ENCODE data around the gene OR11H7.

OR11H7 gene

GRCh38 chr14:20228681-20229080 lies at the start of gene OR11H7:
Gene OR11H7 (plus strand): TSS chr14:20228981.
- no peak for TF ChIP-seq CTCF (IDR thresholded peaks at IDR 0.05; ENCODE audit: extremely low read depth, missing control alignments)
- DNase-seq (ENCODE audit: low spot score): no peak

GRCh38 chr14:20179218-20179617 lies 49.6 kb upstream of the OR11H7 start:
- no peak for TF ChIP-seq CTCF (IDR thresholded peaks at IDR 0.05; ENCODE audit: extremely low read depth, missing control alignments)
- no peak for DNase-seq (ENCODE audit: low spot score)

- no peak for DNase-seq (ENCODE audit: low spot score)
- no peak for TF ChIP-seq CTCF (IDR thresholded peaks at IDR 0.05; ENCODE audit: extremely low read depth, missing control alignments)
These were observed 48.9 kb upstream of the OR11H7 start for GRCh38 chr14:20179880-20180279.

- DNase-seq (ENCODE audit: low spot score): no peak
- TF ChIP-seq CTCF (IDR thresholded peaks at IDR 0.05; ENCODE audit: extremely low read depth, missing control alignments): no peak
These were observed 48.3 kb upstream of the OR11H7 start for GRCh38 chr14:20180486-20180885.

- no peak for DNase-seq (ENCODE audit: low spot score)
- no peak for TF ChIP-seq CTCF (IDR thresholded peaks at IDR 0.05; ENCODE audit: extremely low read depth, missing control alignments)
These were observed 44.6 kb upstream of the OR11H7 start for GRCh38 chr14:20184181-20184580.

- no peak for TF ChIP-seq CTCF (IDR thresholded peaks at IDR 0.05; ENCODE audit: extremely low read depth, missing control alignments)
These were observed 38.2 kb upstream of the OR11H7 start, which contains the start of gene OR11G2 for GRCh38 chr14:20190596-20190995. Gene OR11G2 (plus strand): TSS chr14:20190896. CDS start chr14:20197438, 6,542 bp downstream.

GRCh38 chr14:20191396-20191795 lies 37.4 kb upstream of the OR11H7 start:
- DNase-seq (ENCODE audit: low spot score): no peak
- no peak for TF ChIP-seq CTCF (IDR thresholded peaks at IDR 0.05; ENCODE audit: extremely low read depth, missing control alignments)

More at GRCh38 chr14:20190596-20190995, 38.2 kb upstream of the OR11H7 start, which contains the start of gene OR11G2:
- DNase-seq (ENCODE audit: low spot score): no peak

Measured in GM20000 (cell line).